Fibroblast of lung (primary cell): ENCODE data around the gene RANBP3. TPM values are rescaled to one million over a fixed set of nuclear protein-coding genes. Genes with fewer than 3 reads are reported as not detected.
A peak's percentile ranks its signal among the peaks of the same experiment; 100 is the strongest.

Experiments used
- DNase-seq, 2 donors: peaks; one replicate each; pipeline versions ENCODE4 v3.0.0 to v3.0.0-alpha.2; 2010; ENCODE audit warnings: low read depth in 2 of 2
- H2AFZ ChIP-seq: 2 replicates; pipeline ENCODE4 v1.5.1; 2012; ENCODE audit warnings: low read length, control low read depth, inconsistent platforms
- H3K27ac ChIP-seq: 2 replicates; pipeline ENCODE4 v1.5.1; 2011; ENCODE audit warnings: low read length, control low read depth; ENCODE audit not compliant: insufficient read depth
- H3K27me3 ChIP-seq: 2 replicates; pipeline ENCODE4 v1.5.1; 2011; ENCODE audit warnings: mild to moderate bottlenecking, low read length; ENCODE audit not compliant: control insufficient read depth, insufficient read depth
- H3K36me3 ChIP-seq: 2 replicates; pipeline ENCODE4 v1.5.1; 2011; ENCODE audit warnings: low read length; ENCODE audit not compliant: control insufficient read depth, insufficient read depth
- H3K4me1 ChIP-seq: 2 replicates; pipeline ENCODE4 v1.5.1; 2011; ENCODE audit warnings: low read length; ENCODE audit not compliant: control insufficient read depth, insufficient read depth; ENCODE audit errors: extremely low read depth
- H3K4me2 ChIP-seq: 2 replicates; pipeline ENCODE4 v1.5.1; 2011; ENCODE audit warnings: low read length, control low read depth; ENCODE audit not compliant: insufficient read depth; ENCODE audit errors: extremely low read depth
- H3K4me3 ChIP-seq, 4 experiments: fragments of 200-600 bp in 1 of 4; sonication (generic) in 1 of 4; replicated peaks in 1 of 4; 2 replicates each; pipeline ENCODE4 v1.5.1; 2011 to 2016; ENCODE audit warnings: low read length in 4 of 4, low read depth in 3 of 4, mild to moderate bottlenecking in 3 of 4, control low read depth in 2 of 4, inconsistent platforms in 1 of 4, mixed read lengths in 1 of 4; ENCODE audit not compliant: insufficient read depth in 1 of 4; ENCODE audit errors: control extremely low read depth in 1 of 4
- H3K79me2 ChIP-seq: 2 replicates; pipeline ENCODE4 v1.5.1; 2012; ENCODE audit warnings: mild to moderate bottlenecking, low read length, inconsistent platforms; ENCODE audit not compliant: control insufficient read depth, insufficient read depth
- H3K9ac ChIP-seq: 2 replicates; pipeline ENCODE4 v1.5.1; 2011; ENCODE audit warnings: mild to moderate bottlenecking, low read length, control low read depth; ENCODE audit not compliant: insufficient read depth
- H3K9me3 ChIP-seq: 2 replicates; pipeline ENCODE4 v1.5.1; 2012; ENCODE audit warnings: low read depth, low read length; ENCODE audit not compliant: control insufficient read depth, insufficient read depth
- H4K20me1 ChIP-seq: 2 replicates; pipeline ENCODE4 v1.5.1; 2011; ENCODE audit warnings: low read length; ENCODE audit not compliant: control insufficient read depth, insufficient read depth; ENCODE audit errors: extremely low read depth
- EZH2 ChIP-seq: IDR thresholded peaks from 2 replicates; pipeline ENCODE4 v1.5.1; 2012; ENCODE audit warnings: low read length, control low read depth, mild to moderate bottlenecking; ENCODE audit errors: missing control alignments
- polyA plus RNA-seq, 2 donors: library from polyadenylated mRNA; depleted of rRNA in 1 of 2; stranded (reverse) in 1 of 2; unstranded in 1 of 2; fragments of >200 nt; gene quantifications; 2 replicates each; pipeline ENCODE4 v1.2.1, GENCODE V29; 2011 to 2012; ENCODE audit warnings: missing spikeins in 1 of 2
- total RNA-seq: library from RNA; depleted of rRNA; stranded (reverse); fragments of >200 nt; gene quantifications from 2 replicates; pipeline ENCODE4 v1.2.1, GENCODE V29; 2014
- TF ChIP-seq, protein P1 (sequence below), 2 donors: IDR thresholded peaks in 1 of 2; conservative IDR thresholded peaks in 1 of 2; 1 replicate in 1 of 2; 2 replicates in 1 of 2; pipeline ENCODE4 v1.5.1; 2011 to 2012; ENCODE audit warnings: low read length in 2 of 2, control low read depth in 1 of 2, inconsistent platforms in 1 of 2, low read depth in 1 of 2, mild to moderate bottlenecking in 1 of 2

RANBP3 gene
- total and polyA plus RNA-seq, 2 donors (not counting 1 experiment from before 2014, with no cell fraction given), result 39.8 to 59.4 TPM

GRCh38 chr19:5893296-5893903 lies 84.5 kb downstream of the RANBP3 start:
- H3K4me3 ChIP-seq, result no peak overlapping the region
- H3K36me3 ChIP-seq, result peaks cover 13% of the 10 kb centered on the region
- no peak for TF ChIP-seq EZH2
- TF ChIP-seq, protein P1, sequence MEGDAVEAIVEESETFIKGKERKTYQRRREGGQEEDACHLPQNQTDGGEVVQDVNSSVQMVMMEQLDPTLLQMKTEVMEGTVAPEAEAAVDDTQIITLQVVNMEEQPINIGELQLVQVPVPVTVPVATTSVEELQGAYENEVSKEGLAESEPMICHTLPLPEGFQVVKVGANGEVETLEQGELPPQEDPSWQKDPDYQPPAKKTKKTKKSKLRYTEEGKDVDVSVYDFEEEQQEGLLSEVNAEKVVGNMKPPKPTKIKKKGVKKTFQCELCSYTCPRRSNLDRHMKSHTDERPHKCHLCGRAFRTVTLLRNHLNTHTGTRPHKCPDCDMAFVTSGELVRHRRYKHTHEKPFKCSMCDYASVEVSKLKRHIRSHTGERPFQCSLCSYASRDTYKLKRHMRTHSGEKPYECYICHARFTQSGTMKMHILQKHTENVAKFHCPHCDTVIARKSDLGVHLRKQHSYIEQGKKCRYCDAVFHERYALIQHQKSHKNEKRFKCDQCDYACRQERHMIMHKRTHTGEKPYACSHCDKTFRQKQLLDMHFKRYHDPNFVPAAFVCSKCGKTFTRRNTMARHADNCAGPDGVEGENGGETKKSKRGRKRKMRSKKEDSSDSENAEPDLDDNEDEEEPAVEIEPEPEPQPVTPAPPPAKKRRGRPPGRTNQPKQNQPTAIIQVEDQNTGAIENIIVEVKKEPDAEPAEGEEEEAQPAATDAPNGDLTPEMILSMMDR (conservative IDR thresholded peaks at IDR 0.05 in 1 of 2, IDR thresholded peaks at IDR 0.05 in 1 of 2; ENCODE audit: low read depth in 1 of 2, low read length in 2 of 2), result no peak
- no peaks in the 10 kb centered on the region for H4K20me1 ChIP-seq
- no peak overlapping the region for H3K4me2 ChIP-seq
- H3K79me2 ChIP-seq, result peaks cover 4% of the 10 kb centered on the region
- H3K27ac ChIP-seq, result no peak overlapping the region
- DNase-seq, result no peak
- H3K4me1 ChIP-seq, result peaks cover 6% of the 10 kb centered on the region
- H3K9ac ChIP-seq, result no peak overlapping the region
- no peak overlapping the region for H2AFZ ChIP-seq
- H3K27me3 ChIP-seq, result no peaks in the 10 kb centered on the region
- no peaks in the 10 kb centered on the region for H3K9me3 ChIP-seq

DNA sequence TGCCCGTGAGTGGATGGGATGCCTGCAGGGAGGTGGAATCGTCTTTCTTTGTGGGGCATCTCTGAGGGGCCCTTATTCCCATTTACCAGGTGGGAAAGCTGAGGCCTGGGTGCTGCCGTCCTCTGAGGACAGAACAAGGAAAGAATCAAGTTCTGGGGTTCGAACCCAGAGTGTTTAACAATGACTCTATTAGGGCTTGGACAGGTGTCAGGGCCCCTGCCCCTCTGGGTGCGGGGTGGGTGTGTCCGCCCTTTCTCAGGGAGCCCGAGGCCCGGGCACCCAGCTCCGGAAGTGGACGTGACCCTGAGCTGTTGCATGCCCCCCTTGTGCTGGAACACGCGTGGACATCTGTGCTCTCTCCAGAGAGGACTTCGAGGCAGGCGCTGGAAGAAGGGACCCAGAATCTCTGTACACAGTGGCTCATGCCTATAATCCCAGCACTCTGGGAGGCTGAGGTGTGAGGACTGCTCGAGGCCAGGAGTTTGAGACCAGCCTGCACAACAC lies 85.1 kb downstream of the RANBP3 start:
- no peaks in the 10 kb centered on the region for H3K79me2 ChIP-seq
- no peak overlapping the region for H3K4me3 ChIP-seq
- peaks cover 13% of the 10 kb centered on the region for H3K36me3 ChIP-seq
- H2AFZ ChIP-seq, result no peak overlapping the region
- H3K27me3 ChIP-seq, result no peaks in the 10 kb centered on the region
- no peaks in the 10 kb centered on the region for H4K20me1 ChIP-seq
- no peak overlapping the region for H3K27ac ChIP-seq
- H3K4me2 ChIP-seq, result no peak overlapping the region
- DNase-seq, result no peak
- peaks cover 6% of the 10 kb centered on the region for H3K4me1 ChIP-seq
- H3K9me3 ChIP-seq, result no peaks in the 10 kb centered on the region
- TF ChIP-seq, protein P1 (conservative IDR thresholded peaks at IDR 0.05 in 1 of 2, IDR thresholded peaks at IDR 0.05 in 1 of 2; ENCODE audit: low read depth in 1 of 2, low read length in 2 of 2), result no peak
- no peak overlapping the region for H3K9ac ChIP-seq

DNA sequence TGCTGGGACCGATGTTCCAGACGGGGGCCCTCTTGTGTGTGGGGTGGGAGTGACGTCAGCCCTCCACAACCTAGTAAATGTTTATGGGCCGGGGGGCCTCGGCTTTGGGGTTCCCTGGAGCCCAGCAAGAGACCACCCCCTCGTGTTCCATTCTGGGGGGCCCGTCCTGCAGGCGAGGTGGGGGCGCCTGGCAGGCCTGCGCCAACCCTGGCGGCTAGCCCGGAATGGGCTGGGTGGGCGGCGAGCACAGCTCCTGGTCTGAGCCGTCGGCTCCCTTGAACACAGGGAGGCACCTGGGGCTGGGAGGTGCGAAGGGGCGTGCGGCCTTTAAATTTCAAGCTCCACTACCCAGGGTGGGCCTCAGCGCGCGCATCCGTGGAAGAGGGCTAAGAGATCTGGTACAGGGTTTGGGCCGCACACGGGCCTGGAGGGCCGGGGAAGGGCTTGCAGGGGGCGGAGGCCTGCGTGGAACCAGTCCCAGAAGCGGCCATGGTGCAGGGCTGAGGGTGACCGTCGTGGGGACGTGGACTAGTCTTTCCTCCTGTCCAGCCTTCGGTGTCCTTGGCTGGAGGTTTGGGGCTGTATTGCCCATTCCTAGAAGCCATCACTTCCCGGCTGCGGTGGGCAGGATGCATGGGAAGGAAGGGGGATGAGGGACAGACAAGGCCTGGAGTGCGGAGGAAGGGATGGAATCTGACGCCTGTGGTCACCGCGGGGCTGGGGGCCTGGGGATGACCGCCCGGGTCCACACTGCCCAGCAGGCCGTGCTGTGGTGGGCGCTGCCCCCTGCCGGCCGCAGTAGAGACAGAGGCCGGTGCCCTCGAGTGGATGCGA lies 85.8 kb downstream of the RANBP3 start:
- H3K36me3 ChIP-seq, result peaks cover 13% of the 10 kb centered on the region
- no peak overlapping the region for H2AFZ ChIP-seq
- H4K20me1 ChIP-seq, result no peaks in the 10 kb centered on the region
- peaks cover 6% of the 10 kb centered on the region for H3K4me1 ChIP-seq
- no peaks in the 10 kb centered on the region for H3K9me3 ChIP-seq
- no peak overlapping the region for H3K4me3 ChIP-seq
- no peak overlapping the region for H3K4me2 ChIP-seq
- H3K27me3 ChIP-seq, result no peaks in the 10 kb centered on the region
- no peak overlapping the region for H3K27ac ChIP-seq
- TF ChIP-seq, protein P1 (conservative IDR thresholded peaks at IDR 0.05 in 1 of 2, IDR thresholded peaks at IDR 0.05 in 1 of 2; ENCODE audit: low read depth in 1 of 2, low read length in 2 of 2), result peak; percentile 65 to 81
- no peak for TF ChIP-seq EZH2
- H3K79me2 ChIP-seq, result no peaks in the 10 kb centered on the region
- H3K9ac ChIP-seq, result no peak overlapping the region
- peak; percentile 39 to 41 for DNase-seq
